ENCODE measurements around the gene BRD4. TPM values are rescaled to one million over a fixed set of nuclear protein-coding genes. Genes with fewer than 3 reads are reported as not detected.

The BRD4 gene
- total RNA-seq, 1 donor from 2014 or later, result 53.0 TPM

DNA sequence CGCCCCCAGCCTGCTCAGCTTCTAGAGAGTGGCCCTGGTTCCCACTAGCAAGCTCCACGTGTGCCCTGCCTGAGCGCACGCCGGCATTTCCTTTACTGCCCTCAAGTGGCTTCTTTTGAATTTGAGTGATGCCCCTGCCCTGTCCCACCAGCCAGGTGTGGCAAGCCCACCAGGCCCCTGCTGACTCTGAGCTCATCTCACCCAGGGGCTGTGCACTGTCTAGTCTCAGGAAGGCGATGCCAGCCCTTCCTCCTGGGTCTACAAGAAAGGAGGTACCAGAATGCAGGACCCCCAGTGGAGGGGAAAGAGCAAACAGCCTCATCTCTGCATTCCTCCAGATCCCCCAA is 82.8 kb downstream of the BRD4 start:
- Histone ChIP-seq H3K4me1 (peaks cover 84% of the 10 kb centered on the region), H3K36me3 (peaks cover 1 to 44% of the 10 kb centered on the region in 2 donors), H3K27me3 (no peaks in the 10 kb centered on the region), H3K4me3 (no peak overlapping the region), H3K9me3 (no peaks in the 10 kb centered on the region), H3K27ac (peak overlapping the region; percentile 91)
- DNase-seq (ENCODE audit: extremely low spot score in 2 of 2), result no peak
- intact Hi-C loops (cut with DNase I), result no loop called here
- no peak for TF ChIP-seq POLR2A (IDR thresholded peaks at IDR 0.05)
- TF ChIP-seq, protein P1, sequence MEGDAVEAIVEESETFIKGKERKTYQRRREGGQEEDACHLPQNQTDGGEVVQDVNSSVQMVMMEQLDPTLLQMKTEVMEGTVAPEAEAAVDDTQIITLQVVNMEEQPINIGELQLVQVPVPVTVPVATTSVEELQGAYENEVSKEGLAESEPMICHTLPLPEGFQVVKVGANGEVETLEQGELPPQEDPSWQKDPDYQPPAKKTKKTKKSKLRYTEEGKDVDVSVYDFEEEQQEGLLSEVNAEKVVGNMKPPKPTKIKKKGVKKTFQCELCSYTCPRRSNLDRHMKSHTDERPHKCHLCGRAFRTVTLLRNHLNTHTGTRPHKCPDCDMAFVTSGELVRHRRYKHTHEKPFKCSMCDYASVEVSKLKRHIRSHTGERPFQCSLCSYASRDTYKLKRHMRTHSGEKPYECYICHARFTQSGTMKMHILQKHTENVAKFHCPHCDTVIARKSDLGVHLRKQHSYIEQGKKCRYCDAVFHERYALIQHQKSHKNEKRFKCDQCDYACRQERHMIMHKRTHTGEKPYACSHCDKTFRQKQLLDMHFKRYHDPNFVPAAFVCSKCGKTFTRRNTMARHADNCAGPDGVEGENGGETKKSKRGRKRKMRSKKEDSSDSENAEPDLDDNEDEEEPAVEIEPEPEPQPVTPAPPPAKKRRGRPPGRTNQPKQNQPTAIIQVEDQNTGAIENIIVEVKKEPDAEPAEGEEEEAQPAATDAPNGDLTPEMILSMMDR (IDR thresholded peaks at IDR 0.05), result no peak
- TF ChIP-seq POLR2AphosphoS5 (IDR thresholded peaks at IDR 0.05; ENCODE audit: insufficient read depth in 1 of 2, low read depth in 1 of 2), result no peak

DNA sequence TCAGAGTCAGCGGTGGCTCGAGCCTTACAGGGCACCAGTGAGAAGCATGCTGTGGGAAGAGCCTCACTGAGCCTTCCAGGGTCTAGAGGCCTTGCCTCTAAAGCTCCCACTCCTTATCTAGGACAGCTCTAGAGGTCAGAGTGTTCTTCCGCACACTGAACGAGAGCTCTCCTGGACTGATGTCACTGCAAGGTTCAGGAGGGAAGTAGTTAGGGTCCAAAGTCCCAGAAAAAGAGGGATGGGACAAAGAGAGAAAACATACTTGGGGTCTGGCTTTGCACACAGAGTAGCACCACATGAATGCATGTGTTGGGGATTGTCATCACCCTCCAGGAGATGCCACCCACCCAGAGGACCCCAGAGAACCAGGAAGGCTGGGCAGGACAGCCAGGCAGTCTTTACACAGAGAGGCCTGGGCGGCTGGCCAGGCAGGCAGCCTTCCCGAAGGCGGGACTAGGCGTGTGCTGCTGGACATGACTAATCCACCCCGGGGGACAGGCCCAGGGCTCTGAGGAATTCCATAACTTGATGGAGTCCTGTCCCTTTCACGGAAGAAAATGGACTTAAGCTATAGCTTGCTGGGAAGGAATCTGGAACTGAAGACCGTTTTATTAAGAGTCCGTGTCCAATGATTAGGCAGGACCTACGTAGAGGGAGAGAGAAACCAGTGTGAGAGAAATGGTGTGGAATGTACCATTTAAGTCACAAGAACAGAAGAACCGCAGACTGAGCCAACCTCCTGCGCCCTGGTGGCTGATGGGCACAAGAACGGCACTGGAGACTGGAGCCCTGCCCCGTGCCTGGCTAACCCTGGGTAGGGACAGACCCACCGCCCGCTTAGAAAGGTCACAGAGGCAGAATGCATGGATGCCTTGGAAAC is 83.5 kb downstream of the BRD4 start:
- no peak for DNase-seq (ENCODE audit: extremely low spot score in 2 of 2)
- no peaks in the 10 kb centered on the region for H3K9me3 ChIP-seq
- peaks cover 0 to 41% of the 10 kb centered on the region in 2 donors for H3K36me3 ChIP-seq
- TF ChIP-seq POLR2AphosphoS5 (IDR thresholded peaks at IDR 0.05; ENCODE audit: insufficient read depth in 1 of 2, low read depth in 1 of 2), result peak; percentile 63 to 68
- TF ChIP-seq, protein P1 (IDR thresholded peaks at IDR 0.05), result no peak
- no peaks in the 10 kb centered on the region for H3K27me3 ChIP-seq
- H3K27ac ChIP-seq, result peak overlapping the region; percentile 91
- intact Hi-C loops (cut with DNase I), result no loop called here
- H3K4me1 ChIP-seq, result peaks cover 84% of the 10 kb centered on the region
- no peak overlapping the region for H3K4me3 ChIP-seq

DNA sequence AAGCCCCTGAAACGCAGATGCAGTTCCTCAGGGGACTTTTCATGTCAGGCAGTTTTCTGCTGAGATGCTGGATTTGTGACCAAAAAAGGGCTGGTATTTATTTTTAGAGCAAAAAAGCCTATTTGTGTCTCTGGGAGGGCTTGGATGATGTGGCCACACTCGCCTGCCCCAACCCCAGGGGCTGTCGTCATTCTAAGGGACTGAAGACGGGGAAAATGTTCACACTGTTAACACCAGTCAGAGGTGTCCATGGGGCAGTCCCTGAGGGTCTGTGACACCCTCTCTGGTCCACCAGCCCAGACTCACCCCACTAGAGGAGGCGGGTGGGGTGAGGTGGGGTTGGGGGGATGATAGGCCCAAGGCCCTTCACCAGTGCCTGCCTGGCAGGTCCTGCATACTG is 84.2 kb downstream of the BRD4 start:
- Histone ChIP-seq H3K27ac (peak overlapping the region; percentile 91), H3K27me3 (no peaks in the 10 kb centered on the region), H3K4me3 (no peak overlapping the region), H3K4me1 (peaks cover 83% of the 10 kb centered on the region), H3K9me3 (no peaks in the 10 kb centered on the region), H3K36me3 (peaks cover 0 to 41% of the 10 kb centered on the region in 2 donors)
- TF ChIP-seq, protein P1 (IDR thresholded peaks at IDR 0.05), result no peak
- TF ChIP-seq POLR2AphosphoS5 (IDR thresholded peaks at IDR 0.05; ENCODE audit: insufficient read depth in 1 of 2, low read depth in 1 of 2), result no peak
- no peak for TF ChIP-seq POLR2A (IDR thresholded peaks at IDR 0.05)
- intact Hi-C loops (cut with DNase I), result no loop called here
- DNase-seq (ENCODE audit: extremely low spot score in 2 of 2), result no peak

DNA sequence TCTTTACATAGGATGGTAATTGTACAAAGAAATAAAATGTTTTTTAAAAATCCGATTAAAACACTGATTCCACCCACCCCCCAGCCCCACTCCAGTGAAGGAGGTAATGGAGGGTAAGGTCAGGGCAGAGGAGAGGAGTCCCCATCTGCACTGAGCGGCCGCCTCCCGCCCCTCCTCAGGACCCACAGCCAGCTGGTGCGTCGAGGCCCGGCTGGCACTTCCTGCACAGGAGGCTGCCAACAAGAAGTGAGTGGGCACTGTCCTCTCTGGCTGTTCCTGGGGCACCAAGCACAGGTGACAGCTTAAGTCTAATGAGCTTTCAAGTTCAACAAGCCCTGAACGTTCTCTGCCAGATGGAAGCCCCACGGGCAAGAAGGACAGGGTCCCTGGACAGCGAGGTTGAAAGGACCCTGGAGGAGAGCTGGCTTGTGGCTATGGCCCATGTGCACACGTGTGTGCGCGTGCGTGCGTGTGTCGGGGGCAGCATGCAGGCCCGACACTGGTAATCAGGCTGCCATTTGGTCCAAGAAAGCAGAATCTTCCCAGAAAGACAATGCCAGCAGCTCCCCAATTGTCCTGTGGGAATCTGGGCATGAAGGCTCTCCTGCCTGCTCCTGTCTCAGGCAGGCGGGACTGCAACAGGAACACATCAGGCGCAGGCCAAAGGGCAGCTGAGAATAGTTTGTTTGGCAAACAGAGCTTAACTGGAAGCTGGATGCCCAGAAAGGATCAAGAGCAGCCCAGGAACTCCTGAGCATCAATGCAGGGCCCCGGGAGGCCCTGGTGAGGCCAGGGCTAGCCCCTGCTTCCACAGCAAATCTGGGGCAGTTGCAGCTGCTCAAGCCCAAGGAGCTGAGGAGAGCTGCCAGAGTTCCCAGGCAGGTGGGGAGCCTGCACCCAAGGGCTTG is 85.0 kb downstream of the BRD4 start:
- H3K27me3 ChIP-seq, result no peaks in the 10 kb centered on the region
- no peak for DNase-seq (ENCODE audit: extremely low spot score in 2 of 2)
- H3K4me1 ChIP-seq, result peaks cover 75% of the 10 kb centered on the region
- H3K27ac ChIP-seq, result peak overlapping the region; percentile 91
- H3K9me3 ChIP-seq, result no peaks in the 10 kb centered on the region
- H3K36me3 ChIP-seq, result peaks cover 0 to 38% of the 10 kb centered on the region in 2 donors
- intact Hi-C loops (cut with DNase I), result no loop called here
- TF ChIP-seq, protein P1 (IDR thresholded peaks at IDR 0.05), result no peak
- no peak for TF ChIP-seq POLR2AphosphoS5 (IDR thresholded peaks at IDR 0.05; ENCODE audit: insufficient read depth in 1 of 2, low read depth in 1 of 2)
- TF ChIP-seq POLR2A (IDR thresholded peaks at IDR 0.05), result no peak
- H3K4me3 ChIP-seq, result no peak overlapping the region

All from vagina (tissue), 2 donors.